Measurements from ENCODE around the gene NOP53. TPM values are rescaled to one million over a fixed set of nuclear protein-coding genes. Genes with fewer than 3 reads are reported as not detected.

The NOP53 gene
- total RNA-seq, 1 experiment from 2014 or later: 289 TPM

- TF ChIP-seq ZNF532 (CRISPR knock-in tag; IDR thresholded peaks at IDR 0.05; ENCODE audit: borderline replicate concordance) (no peak), PREB (CRISPR knock-in tag; IDR thresholded peaks at IDR 0.05; ENCODE audit: borderline replicate concordance) (no peak), NR2C2 (CRISPR knock-in tag; IDR thresholded peaks at IDR 0.05) (no peak), ESRRA (CRISPR knock-in tag; IDR thresholded peaks at IDR 0.05; ENCODE audit: borderline replicate concordance) (no peak)
These were observed 43.4 kb upstream of the NOP53 start (continued) for GRCh38 chr19:47701717-47702552.

GRCh38 chr19:47702671-47703070 is 42.7 kb upstream of the NOP53 start:
- DNase-seq (ENCODE audit: low spot score) (no peak), ATAC-seq (no peak)
- no peak for TF ChIP-seq IRF1 (CRISPR knock-in tag; IDR thresholded peaks at IDR 0.05)
- TF ChIP-seq OVOL2 (CRISPR knock-in tag; IDR thresholded peaks at IDR 0.05; ENCODE audit: borderline replicate concordance): no peak
- CTCF ChIA-PET: interaction anchor here (0.6 to 2.9 kb wide), 2 partner anchors 10 to 92 kb away, joined by 3 to 15 read pairs; partner anchors contain the start of gene EHD2
- 0 out of 2 replicates have a peak, but pooled peaks cover 2% of the 10 kb centered on the region for H3K4me1 Mint-ChIP-seq
- POLR2A ChIA-PET: no interaction called here
- H3K4me3 Mint-ChIP-seq: no peak overlapping the region
- H3K27me3 Mint-ChIP-seq (ENCODE audit: low read depth): no peaks in the 10 kb centered on the region; the same call in 1 of the 2 replicates
- H3K9me3 Mint-ChIP-seq: no peaks in the 10 kb centered on the region
- peaks cover 6% of the 10 kb centered on the region for H3K36me3 Mint-ChIP-seq
- no peak overlapping the region for H3K27ac Mint-ChIP-seq

GRCh38 chr19:47703301-47703700 is 42.0 kb upstream of the NOP53 start:
- DNase-seq (ENCODE audit: low spot score): no peak
- no peak for ATAC-seq
- H3K27me3 Mint-ChIP-seq (ENCODE audit: low read depth): no peaks in the 10 kb centered on the region; the same call in 1 of the 2 replicates
- CTCF ChIA-PET: interaction anchor here (0.6 to 2.9 kb wide), 2 partner anchors 9 to 266 kb away, joined by 3 to 15 read pairs; partner anchors contain the start of gene EHD2
- H3K4me1 Mint-ChIP-seq: no peaks in the 10 kb centered on the region
- TF ChIP-seq JAZF1 (CRISPR knock-in tag; IDR thresholded peaks at IDR 0.05) (no peak), RELA (CRISPR knock-in tag; IDR thresholded peaks at IDR 0.05; ENCODE audit: borderline replicate concordance) (no peak), IRF1 (CRISPR knock-in tag; IDR thresholded peaks at IDR 0.05) (no peak), FOXK1 (CRISPR knock-in tag; IDR thresholded peaks at IDR 0.05) (no peak), ZNF121 (CRISPR knock-in tag; IDR thresholded peaks at IDR 0.05) (no peak), JUN (CRISPR knock-in tag; IDR thresholded peaks at IDR 0.05) (no peak)
- H3K36me3 Mint-ChIP-seq: peaks cover 6% of the 10 kb centered on the region
- H3K4me3 Mint-ChIP-seq: no peak overlapping the region
- H3K27ac Mint-ChIP-seq: no peak overlapping the region
- H3K9me3 Mint-ChIP-seq: no peaks in the 10 kb centered on the region
- POLR2A ChIA-PET: no interaction called here

- ChIA-PET CTCF (interaction anchor here (2.9 kb wide), 1 partner anchor 9 kb away, joined by 15 read pairs; the partner anchor contains the start of gene EHD2), POLR2A (no interaction called here)
- Mint-ChIP-seq H3K27me3 (ENCODE audit: low read depth) (peaks cover 4% of the 10 kb centered on the region), H3K4me1 (no peaks in the 10 kb centered on the region), H3K36me3 (peaks cover 6% of the 10 kb centered on the region), H3K9me3 (no peaks in the 10 kb centered on the region), H3K4me3 (no peak overlapping the region), H3K27ac (no peak overlapping the region; the same call in 1 of the 2 replicates)
- no peak for DNase-seq (ENCODE audit: low spot score)
- ATAC-seq: no peak
- TF ChIP-seq SOX15 (CRISPR knock-in tag; IDR thresholded peaks at IDR 0.05) (no peak), PRRX2 (CRISPR knock-in tag; IDR thresholded peaks at IDR 0.05) (no peak), NR2C2 (CRISPR knock-in tag; IDR thresholded peaks at IDR 0.05) (no peak), ERG (CRISPR knock-in tag; IDR thresholded peaks at IDR 0.05) (no peak), JAZF1 (CRISPR knock-in tag; IDR thresholded peaks at IDR 0.05) (no peak)
These were observed 41.3 kb upstream of the NOP53 start for GRCh38 chr19:47704024-47704423.

All from WTC11 (cell line).